ENCODE results near the gene ANKHD1. TPM values are rescaled to one million over a fixed set of nuclear protein-coding genes. Genes with fewer than 3 reads are reported as not detected.
"Not testable (repeated sequence)": the region's sequence is repeated elsewhere in the genome, so short reads cannot be mapped to it uniquely, and the experiment has no call there.

ANKHD1 gene
- polyA plus RNA-seq, 2 donors: 37.7 to 43.2 TPM

DNA sequence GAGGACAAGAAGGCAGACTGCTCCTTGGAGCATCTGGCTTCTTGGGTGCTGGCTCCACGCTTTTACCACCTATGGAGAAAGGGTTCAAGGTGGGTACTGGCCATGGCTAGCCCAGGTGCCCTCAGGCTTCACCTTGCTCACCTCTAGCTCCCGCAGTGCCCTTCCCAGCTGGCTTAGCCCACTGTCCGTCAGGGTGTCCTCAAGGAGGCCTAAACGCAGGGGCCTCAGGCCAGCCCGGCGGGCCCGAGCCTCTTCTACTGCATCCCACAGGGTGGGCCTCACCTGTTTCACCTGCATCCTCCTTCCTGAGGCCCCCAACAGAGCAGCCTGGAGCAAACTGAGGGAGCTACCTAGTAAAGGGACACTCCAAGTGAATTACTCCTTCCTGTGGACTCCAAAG is 172.1 kb downstream of the ANKHD1 start:
- H3K4me1 ChIP-seq (ENCODE audit: control insufficient read depth in 2 of 2, insufficient read depth in 2 of 2, low read length in 1 of 2): no peaks in the 10 kb centered on the region
- H3K9me3 ChIP-seq (ENCODE audit: control insufficient read depth in 2 of 2, insufficient read depth in 1 of 2, low read depth in 1 of 2, low read length in 1 of 2): no peaks in the 10 kb centered on the region
- 89 to 93% methylated on average over 7 of the region's 7 CpGs for WGBS, 2 donors
- peaks cover 0 to 3% of the 10 kb centered on the region in 2 donors for H3K36me3 ChIP-seq (ENCODE audit: control insufficient read depth in 2 of 2, insufficient read depth in 2 of 2, low read length in 1 of 2)
- no peaks in the 10 kb centered on the region for H3K27me3 ChIP-seq (ENCODE audit: control insufficient read depth in 1 of 2, insufficient read depth in 2 of 2, low read length in 2 of 2)
- H3K27ac ChIP-seq (ENCODE audit: low read depth in 2 of 2, low read length in 1 of 2): no peak overlapping the region
- no peak overlapping the region for H3K4me3 ChIP-seq (ENCODE audit: low read depth in 1 of 2, low read length in 2 of 2)

DNA sequence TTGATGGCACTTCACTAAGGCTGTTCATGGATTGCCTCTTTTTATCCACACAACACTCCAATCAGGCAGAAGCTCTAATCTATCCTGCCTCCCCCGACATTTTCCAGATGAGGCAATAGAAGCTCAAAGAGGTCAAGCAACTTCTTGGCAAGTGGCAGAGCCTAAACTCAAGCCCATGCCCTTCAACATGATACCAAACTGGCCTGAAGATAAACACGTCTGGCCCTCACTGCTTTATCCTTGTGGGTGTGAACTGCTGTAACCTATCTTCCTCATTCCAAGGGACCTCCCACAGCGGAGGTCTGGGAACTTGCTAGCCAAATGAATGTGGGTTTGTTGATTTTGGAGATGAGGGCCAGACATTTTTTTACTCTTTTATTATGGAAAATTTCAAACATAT is 172.5 kb downstream of the ANKHD1 start:
- H3K27me3 ChIP-seq (ENCODE audit: control insufficient read depth in 1 of 2, insufficient read depth in 2 of 2, low read length in 2 of 2): no peaks in the 10 kb centered on the region
- H3K9me3 ChIP-seq (ENCODE audit: control insufficient read depth in 2 of 2, insufficient read depth in 1 of 2, low read depth in 1 of 2, low read length in 1 of 2): no peaks in the 10 kb centered on the region
- no peaks in the 10 kb centered on the region for H3K4me1 ChIP-seq (ENCODE audit: control insufficient read depth in 2 of 2, insufficient read depth in 2 of 2, low read length in 1 of 2)
- peaks cover 0 to 3% of the 10 kb centered on the region in 2 donors for H3K36me3 ChIP-seq (ENCODE audit: control insufficient read depth in 2 of 2, insufficient read depth in 2 of 2, low read length in 1 of 2)
- H3K27ac ChIP-seq (ENCODE audit: low read depth in 2 of 2, low read length in 1 of 2): no peak overlapping the region
- no peak overlapping the region for H3K4me3 ChIP-seq (ENCODE audit: low read depth in 1 of 2, low read length in 2 of 2)
- 47 to 61% methylated on average over 3 of the region's 3 CpGs for WGBS, 2 donors

DNA sequence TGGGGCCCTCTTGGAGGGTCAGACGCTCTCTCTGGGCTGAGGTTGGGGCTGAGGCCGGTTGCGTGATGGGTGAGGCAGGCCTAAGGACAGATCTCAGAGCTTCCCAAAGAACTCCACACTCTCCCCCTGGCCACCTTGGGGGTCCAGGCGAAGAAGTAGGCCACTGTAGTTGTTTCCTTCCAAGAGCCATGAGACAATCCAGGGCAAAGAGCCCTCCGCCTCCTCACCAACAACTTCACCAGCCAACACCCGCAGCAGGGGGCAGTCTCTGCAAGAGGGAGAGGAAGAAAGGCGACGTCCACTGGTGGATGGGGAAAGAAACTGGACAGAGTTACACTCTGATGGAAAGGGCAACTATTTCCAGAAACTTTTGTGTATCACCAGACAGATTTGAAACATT is 173.7 kb downstream of the ANKHD1 start:
- Histone ChIP-seq H3K4me3 (ENCODE audit: low read depth in 1 of 2, low read length in 2 of 2) (no peak overlapping the region), H3K36me3 (ENCODE audit: control insufficient read depth in 2 of 2, insufficient read depth in 2 of 2, low read length in 1 of 2) (no peaks in the 10 kb centered on the region), H3K4me1 (ENCODE audit: control insufficient read depth in 2 of 2, insufficient read depth in 2 of 2, low read length in 1 of 2) (no peaks in the 10 kb centered on the region), H3K27me3 (ENCODE audit: control insufficient read depth in 1 of 2, insufficient read depth in 2 of 2, low read length in 2 of 2) (no peaks in the 10 kb centered on the region), H3K9me3 (ENCODE audit: control insufficient read depth in 2 of 2, insufficient read depth in 1 of 2, low read depth in 1 of 2, low read length in 1 of 2) (no peaks in the 10 kb centered on the region), H3K27ac (ENCODE audit: low read depth in 2 of 2, low read length in 1 of 2) (no peak overlapping the region)
- 82 to 88% methylated on average over 8 of the region's 8 CpGs for WGBS, 2 donors

DNA sequence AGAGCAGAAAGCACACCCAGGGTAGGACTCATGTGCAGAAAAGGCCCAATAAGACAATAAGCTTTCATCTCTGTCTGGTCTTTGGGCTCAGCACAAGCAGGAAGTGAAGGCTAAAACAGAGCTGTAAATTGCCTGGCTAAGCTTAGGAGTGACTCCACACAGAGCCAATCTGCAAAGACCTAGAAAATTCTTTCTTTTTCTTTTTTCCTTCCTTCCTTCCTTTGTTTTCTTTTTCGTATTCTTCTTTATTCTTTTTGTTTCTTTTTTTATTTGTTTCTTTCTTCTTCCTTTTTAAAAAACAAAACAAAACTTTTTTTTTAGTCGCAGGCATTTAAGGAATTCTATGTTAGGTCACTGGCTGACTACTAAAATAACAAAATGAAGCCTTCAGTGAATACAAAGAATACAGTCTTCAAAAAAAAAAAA is 175.2 kb downstream of the ANKHD1 start:
- H3K9me3 ChIP-seq (ENCODE audit: control insufficient read depth in 2 of 2, insufficient read depth in 1 of 2, low read depth in 1 of 2, low read length in 1 of 2): no peaks in the 10 kb centered on the region
- H3K4me3 ChIP-seq (ENCODE audit: low read depth in 1 of 2, low read length in 2 of 2): no peak overlapping the region
- WGBS, 2 donors: 66 to 74% methylated on average over 2 of the region's 2 CpGs
- no peaks in the 10 kb centered on the region for H3K36me3 ChIP-seq (ENCODE audit: control insufficient read depth in 2 of 2, insufficient read depth in 2 of 2, low read length in 1 of 2)
- H3K4me1 ChIP-seq (ENCODE audit: control insufficient read depth in 2 of 2, insufficient read depth in 2 of 2, low read length in 1 of 2): no peaks in the 10 kb centered on the region
- H3K27ac ChIP-seq (ENCODE audit: low read depth in 2 of 2, low read length in 1 of 2): no peak overlapping the region
- no peaks in the 10 kb centered on the region for H3K27me3 ChIP-seq (ENCODE audit: control insufficient read depth in 1 of 2, insufficient read depth in 2 of 2, low read length in 2 of 2)

DNA sequence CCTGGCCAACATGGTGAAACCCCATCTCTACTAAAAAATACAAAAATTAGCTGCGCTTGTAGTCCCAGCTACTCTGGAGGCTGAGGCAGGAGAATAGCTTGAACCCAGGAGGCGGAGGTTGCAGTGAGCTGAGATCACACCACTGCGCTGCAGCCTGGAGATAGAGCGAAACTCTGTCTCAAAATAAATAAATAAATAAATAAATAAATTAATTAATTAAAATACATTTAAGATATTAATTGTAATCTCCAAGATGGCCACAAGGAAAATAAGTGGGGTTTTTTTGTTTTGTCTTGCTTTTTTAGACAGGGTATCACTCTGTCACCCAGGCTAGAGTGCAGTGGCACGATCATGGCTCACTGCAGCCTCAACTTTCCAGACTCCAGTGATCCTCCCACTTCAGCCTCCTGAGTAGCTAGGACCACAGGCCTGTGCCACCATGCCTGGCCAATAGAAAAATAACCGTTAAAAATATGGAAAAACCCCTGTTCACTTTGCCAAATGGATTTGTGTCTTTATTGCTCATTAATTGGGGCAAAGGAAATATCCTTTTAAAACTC is 177.6 kb downstream of the ANKHD1 start:
- not testable (repeated sequence) for H3K27me3 ChIP-seq (ENCODE audit: control insufficient read depth in 1 of 2, insufficient read depth in 2 of 2, low read length in 2 of 2); H3K36me3 ChIP-seq (ENCODE audit: control insufficient read depth in 2 of 2, insufficient read depth in 2 of 2, low read length in 1 of 2); H3K9me3 ChIP-seq (ENCODE audit: control insufficient read depth in 2 of 2, insufficient read depth in 1 of 2, low read depth in 1 of 2, low read length in 1 of 2); H3K27ac ChIP-seq (ENCODE audit: low read depth in 2 of 2, low read length in 1 of 2); H3K4me1 ChIP-seq (ENCODE audit: control insufficient read depth in 2 of 2, insufficient read depth in 2 of 2, low read length in 1 of 2); H3K4me3 ChIP-seq (ENCODE audit: low read depth in 1 of 2, low read length in 2 of 2)
- WGBS, 2 donors: 94 to 95% methylated on average over 6 of the region's 6 CpGs

DNA sequence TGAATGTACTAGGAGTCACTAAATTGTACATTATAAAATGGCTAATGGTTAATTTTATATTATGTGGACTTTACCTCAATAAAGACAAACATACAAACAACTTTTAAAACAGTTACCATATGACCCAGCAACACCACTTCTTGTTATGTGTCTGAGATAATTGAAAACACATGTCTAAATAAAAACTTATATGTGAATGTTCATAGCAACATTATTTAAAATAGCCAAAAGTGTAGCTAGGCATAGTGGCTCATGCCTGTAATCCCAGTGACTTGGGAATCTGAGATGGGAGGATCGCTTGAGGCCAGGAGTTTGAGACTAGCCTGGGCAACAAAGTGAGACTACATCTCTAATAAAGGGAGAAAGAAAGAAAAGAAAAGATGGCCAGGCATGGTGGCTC is 185.9 kb downstream of the ANKHD1 start:
- H3K4me3 ChIP-seq (ENCODE audit: low read depth in 1 of 2, low read length in 2 of 2): no peak overlapping the region
- WGBS, 2 donors: 93 to 94% methylated on average over 1 of the region's 1 CpG
- peaks cover 0 to 3% of the 10 kb centered on the region in 2 donors for H3K4me1 ChIP-seq (ENCODE audit: control insufficient read depth in 2 of 2, insufficient read depth in 2 of 2, low read length in 1 of 2)
- no peaks in the 10 kb centered on the region for H3K9me3 ChIP-seq (ENCODE audit: control insufficient read depth in 2 of 2, insufficient read depth in 1 of 2, low read depth in 1 of 2, low read length in 1 of 2)
- no peaks in the 10 kb centered on the region for H3K27me3 ChIP-seq (ENCODE audit: control insufficient read depth in 1 of 2, insufficient read depth in 2 of 2, low read length in 2 of 2)
- no peaks in the 10 kb centered on the region for H3K36me3 ChIP-seq (ENCODE audit: control insufficient read depth in 2 of 2, insufficient read depth in 2 of 2, low read length in 1 of 2)
- H3K27ac ChIP-seq (ENCODE audit: low read depth in 2 of 2, low read length in 1 of 2): no peak overlapping the region

DNA sequence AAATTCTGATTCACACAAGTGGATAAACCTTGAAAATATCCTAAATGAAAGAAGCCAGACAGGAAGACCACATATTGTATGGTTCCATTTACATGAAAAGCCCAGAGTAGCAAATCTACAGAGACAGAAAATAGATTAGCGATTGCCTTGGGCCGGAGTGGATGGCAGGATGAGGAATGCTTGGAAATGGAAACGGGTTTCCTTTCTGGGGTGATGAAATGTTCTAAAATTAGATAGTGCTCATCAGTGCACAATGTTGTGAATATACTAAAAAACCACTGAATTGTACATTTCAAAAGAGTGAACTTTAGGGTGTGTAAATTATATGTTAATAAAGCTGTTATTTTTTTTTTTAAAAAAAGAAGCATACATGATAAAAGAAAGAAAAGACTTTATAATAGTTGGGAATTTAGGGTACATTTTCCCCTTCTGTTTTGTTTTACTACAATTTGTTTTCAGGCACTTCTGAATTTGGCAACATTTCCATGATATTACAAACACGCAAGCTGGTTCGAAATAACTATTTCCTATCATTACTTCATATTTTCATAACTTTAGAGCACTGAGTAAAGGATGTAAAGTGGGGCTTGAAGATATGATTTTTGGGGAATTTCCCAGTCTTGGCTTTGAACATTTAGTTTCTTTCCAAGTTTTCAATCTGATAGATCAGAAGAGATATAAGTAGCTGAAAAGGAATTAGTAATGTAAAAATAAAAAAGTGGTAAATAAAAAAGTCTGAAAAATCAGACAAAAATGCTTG is 186.9 kb downstream of the ANKHD1 start:
- Histone ChIP-seq H3K36me3 (ENCODE audit: control insufficient read depth in 2 of 2, insufficient read depth in 2 of 2, low read length in 1 of 2) (no peaks in the 10 kb centered on the region), H3K27me3 (ENCODE audit: control insufficient read depth in 1 of 2, insufficient read depth in 2 of 2, low read length in 2 of 2) (no peaks in the 10 kb centered on the region), H3K4me1 (ENCODE audit: control insufficient read depth in 2 of 2, insufficient read depth in 2 of 2, low read length in 1 of 2) (peaks cover 0 to 3% of the 10 kb centered on the region in 2 donors), H3K27ac (ENCODE audit: low read depth in 2 of 2, low read length in 1 of 2) (no peak overlapping the region), H3K4me3 (ENCODE audit: low read depth in 1 of 2, low read length in 2 of 2) (no peak overlapping the region), H3K9me3 (ENCODE audit: control insufficient read depth in 2 of 2, insufficient read depth in 1 of 2, low read depth in 1 of 2, low read length in 1 of 2) (no peaks in the 10 kb centered on the region)
- 54 to 61% methylated on average over 5 of the region's 5 CpGs for WGBS, 2 donors

Other genes starting within 250 kb of the ANKHD1 start
- 10 to 100 TPM in 1 of 2 donors, 1 to 10 TPM in 1; 6.7 to 13.4 TPM for gene CYSTM1, start 226.6 kb upstream of the ANKHD1 start, polyA plus RNA-seq
- gene PFDN1, start 98.7 kb upstream of the ANKHD1 start, polyA plus RNA-seq: 10 to 100 TPM; 65.4 to 67.6 TPM
- 10 to 100 TPM in 1 of 2 donors, 1 to 10 TPM in 1; 9.3 to 23.5 TPM for gene HBEGF, start 55.2 kb upstream of the ANKHD1 start, polyA plus RNA-seq
- gene SLC4A9, start 41.6 kb upstream of the ANKHD1 start, polyA plus RNA-seq: under 1 TPM; 0.14 to 0.20 TPM
- 10 to 100 TPM; 27.6 to 38.2 TPM for gene EIF4EBP3, start 145.8 kb downstream of the ANKHD1 start, polyA plus RNA-seq
- gene SRA1, start 155.6 kb downstream of the ANKHD1 start, polyA plus RNA-seq: 10 to 100 TPM; 23.1 to 23.7 TPM
- gene APBB3, start 162.8 kb downstream of the ANKHD1 start, polyA plus RNA-seq: 10 to 100 TPM; 10.9 to 20.7 TPM
- gene SLC35A4, start 163.0 kb downstream of the ANKHD1 start, polyA plus RNA-seq: 10 to 100 TPM; 26.2 to 42.3 TPM
- 10 to 100 TPM in 1 of 2 donors, 1 to 10 TPM in 1; 7.4 to 14.3 TPM for gene CD14, start 231.3 kb downstream of the ANKHD1 start, polyA plus RNA-seq
- 10 to 100 TPM; 15.7 to 16.7 TPM for gene TMCO6, start 237.6 kb downstream of the ANKHD1 start, polyA plus RNA-seq
- gene NDUFA2, start 245.8 kb downstream of the ANKHD1 start, polyA plus RNA-seq: 100 to 1,000 TPM; 130 to 183 TPM
- 10 to 100 TPM; 56.5 to 83.5 TPM for gene IK, start 246.0 kb downstream of the ANKHD1 start, polyA plus RNA-seq

Measured in esophagus (tissue), 2 donors.